ENCODE measurements around the gene CALHM3. TPM values are rescaled to one million over a fixed set of nuclear protein-coding genes. Genes with fewer than 3 reads are reported as not detected.

CALHM3 gene
- polyA plus RNA-seq, 3 donors = 0.04 to 0.62 TPM; not detected in 1

DNA sequence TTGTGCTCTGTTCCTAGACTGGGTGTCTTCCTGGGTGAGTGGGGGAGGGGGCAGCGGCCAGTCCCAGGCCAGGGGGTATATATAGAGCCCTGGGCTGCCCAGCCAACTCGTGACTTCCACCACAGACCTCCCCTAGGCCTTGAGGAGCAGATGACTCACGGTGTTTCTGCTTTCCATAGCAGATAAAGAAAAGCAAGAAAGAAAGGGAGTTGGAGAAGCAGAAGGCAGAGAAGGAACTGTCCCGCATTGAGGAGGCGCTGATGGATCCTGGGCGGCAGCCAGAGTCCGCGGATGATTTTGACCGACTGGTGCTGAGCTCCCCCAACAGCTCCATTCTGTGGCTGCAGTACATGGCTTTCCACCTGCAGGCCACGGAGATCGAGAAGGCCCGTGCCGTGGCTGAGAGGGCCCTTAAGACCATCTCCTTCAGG lies 37.0 kb downstream of the CALHM3 start:
- H3K27me3 Mint-ChIP-seq (ENCODE audit: low read depth in 3 of 3) = peaks cover 0 to 2% (median 0%) of the 10 kb centered on the region in 3 donors

DNA sequence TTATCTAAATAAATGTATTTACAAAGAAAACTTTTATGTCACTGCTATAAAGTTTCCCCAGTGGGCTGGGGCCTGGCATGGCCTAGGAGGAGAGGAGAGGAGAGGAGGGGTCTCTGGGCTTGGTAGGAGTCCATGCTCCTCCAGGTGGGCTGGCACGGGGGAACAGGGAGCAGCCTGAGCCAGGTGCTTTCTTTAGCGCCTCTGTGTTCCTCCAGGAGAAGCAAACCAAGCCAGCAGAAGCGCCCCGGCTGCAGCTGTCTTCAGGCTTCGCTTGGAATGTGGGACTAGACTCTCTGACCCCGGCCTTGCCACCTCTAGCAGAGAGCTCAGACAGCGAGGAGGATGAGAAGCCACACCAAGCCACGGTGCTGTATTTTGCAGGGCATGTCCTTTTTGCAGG lies 37.4 kb downstream of the CALHM3 start:
- H3K79me2 ChIP-seq (ENCODE audit: insufficient read depth, low read length) = peaks cover 6% of the 10 kb centered on the region
- H3K27ac ChIP-seq (ENCODE audit: low read depth in 1 of 2, low read length in 2 of 2) = peak overlapping the region in 1 of 2 donors; percentile 24
- Mint-ChIP-seq H3K36me3 (peaks cover 89 to 94% of the 10 kb centered on the region in 2 donors), H3K4me3 (no peak overlapping the region), H3K27me3 (ENCODE audit: low read depth in 3 of 3) (peaks cover 0 to 2% (median 0%) of the 10 kb centered on the region in 3 donors), H3K9me3 (no peaks in the 10 kb centered on the region), H3K27ac (peak overlapping the region in 3 of 7 donors; percentile 4 to 66 (median 57)), H3K4me1 (peaks cover 12% of the 10 kb centered on the region)
- no peak overlapping the region for H3K4me2 ChIP-seq (replicated peaks; ENCODE audit: extremely low read depth, low read length, poor library complexity, severe bottlenecking)
- H3K4me1 ChIP-seq (ENCODE audit: control insufficient read depth in 1 of 2, insufficient read depth in 2 of 2, low read length in 2 of 2) = no peaks in the 10 kb centered on the region
- H3K9me3 ChIP-seq (replicated peaks in 1 of 2; ENCODE audit: control insufficient read depth in 1 of 2, insufficient read depth in 1 of 2, low read length in 2 of 2) = no peaks in the 10 kb centered on the region
- 97% methylated on average over 8 of the region's 8 CpGs for WGBS (ENCODE audit: insufficient coverage)
- intact Hi-C loops (cut with micrococcal nuclease) = no loop called here
- DNase-seq = no peak
- TF ChIP-seq, protein P1, sequence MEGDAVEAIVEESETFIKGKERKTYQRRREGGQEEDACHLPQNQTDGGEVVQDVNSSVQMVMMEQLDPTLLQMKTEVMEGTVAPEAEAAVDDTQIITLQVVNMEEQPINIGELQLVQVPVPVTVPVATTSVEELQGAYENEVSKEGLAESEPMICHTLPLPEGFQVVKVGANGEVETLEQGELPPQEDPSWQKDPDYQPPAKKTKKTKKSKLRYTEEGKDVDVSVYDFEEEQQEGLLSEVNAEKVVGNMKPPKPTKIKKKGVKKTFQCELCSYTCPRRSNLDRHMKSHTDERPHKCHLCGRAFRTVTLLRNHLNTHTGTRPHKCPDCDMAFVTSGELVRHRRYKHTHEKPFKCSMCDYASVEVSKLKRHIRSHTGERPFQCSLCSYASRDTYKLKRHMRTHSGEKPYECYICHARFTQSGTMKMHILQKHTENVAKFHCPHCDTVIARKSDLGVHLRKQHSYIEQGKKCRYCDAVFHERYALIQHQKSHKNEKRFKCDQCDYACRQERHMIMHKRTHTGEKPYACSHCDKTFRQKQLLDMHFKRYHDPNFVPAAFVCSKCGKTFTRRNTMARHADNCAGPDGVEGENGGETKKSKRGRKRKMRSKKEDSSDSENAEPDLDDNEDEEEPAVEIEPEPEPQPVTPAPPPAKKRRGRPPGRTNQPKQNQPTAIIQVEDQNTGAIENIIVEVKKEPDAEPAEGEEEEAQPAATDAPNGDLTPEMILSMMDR (IDR thresholded peaks at IDR 0.05) = no peak
- H3K9ac ChIP-seq (ENCODE audit: insufficient read depth, low read length, poor library complexity, severe bottlenecking) = no peak overlapping the region
- H4K20me1 ChIP-seq (ENCODE audit: insufficient read depth, low read length) = peaks cover 51% of the 10 kb centered on the region
- no peaks in the 10 kb centered on the region for H3K27me3 ChIP-seq (ENCODE audit: control insufficient read depth in 2 of 2, insufficient read depth in 2 of 2, low read length in 2 of 2)
- no peak overlapping the region for H2AFZ ChIP-seq (ENCODE audit: insufficient read depth, low read depth, low read length, poor library complexity, severe bottlenecking)
- no peak overlapping the region for H3K4me3 ChIP-seq (replicated peaks in 1 of 3; ENCODE audit: low read depth in 2 of 3, low read length in 3 of 3)
- H3K36me3 ChIP-seq (replicated peaks in 1 of 2; ENCODE audit: control insufficient read depth in 1 of 2, insufficient read depth in 2 of 2, low read length in 2 of 2) = peaks cover 83 to 98% of the 10 kb centered on the region in 2 donors

More for the DNA sequence above, 37.0 kb downstream of the CALHM3 start:
- TF ChIP-seq, protein P1 (IDR thresholded peaks at IDR 0.05) = no peak
- Mint-ChIP-seq H3K4me1 (peaks cover 15% of the 10 kb centered on the region), H3K9me3 (no peaks in the 10 kb centered on the region), H3K4me3 (no peak overlapping the region), H3K36me3 (peaks cover 88 to 93% of the 10 kb centered on the region in 2 donors), H3K27ac (peak overlapping the region in 3 of 7 donors; percentile 57 to 66 (median 66))
- no peak overlapping the region for H2AFZ ChIP-seq (ENCODE audit: insufficient read depth, low read depth, low read length, poor library complexity, severe bottlenecking)
- H3K79me2 ChIP-seq (ENCODE audit: insufficient read depth, low read length) = peaks cover 10% of the 10 kb centered on the region
- no peak overlapping the region for H3K4me2 ChIP-seq (replicated peaks; ENCODE audit: extremely low read depth, low read length, poor library complexity, severe bottlenecking)
- no peaks in the 10 kb centered on the region for H3K27me3 ChIP-seq (ENCODE audit: control insufficient read depth in 2 of 2, insufficient read depth in 2 of 2, low read length in 2 of 2)
- H3K4me3 ChIP-seq (replicated peaks in 1 of 3; ENCODE audit: low read depth in 2 of 3, low read length in 3 of 3) = no peak overlapping the region
- WGBS (ENCODE audit: insufficient coverage) = 92% methylated on average over 11 of the region's 13 CpGs
- H4K20me1 ChIP-seq (ENCODE audit: insufficient read depth, low read length) = peaks cover 56% of the 10 kb centered on the region
- no peaks in the 10 kb centered on the region for H3K9me3 ChIP-seq (replicated peaks in 1 of 2; ENCODE audit: control insufficient read depth in 1 of 2, insufficient read depth in 1 of 2, low read length in 2 of 2)
- peaks cover 0 to 4% of the 10 kb centered on the region in 2 donors for H3K4me1 ChIP-seq (ENCODE audit: control insufficient read depth in 1 of 2, insufficient read depth in 2 of 2, low read length in 2 of 2)
- H3K36me3 ChIP-seq (replicated peaks in 1 of 2; ENCODE audit: control insufficient read depth in 1 of 2, insufficient read depth in 2 of 2, low read length in 2 of 2) = peaks cover 84 to 98% of the 10 kb centered on the region in 2 donors
- H3K9ac ChIP-seq (ENCODE audit: insufficient read depth, low read length, poor library complexity, severe bottlenecking) = no peak overlapping the region
- intact Hi-C loops (cut with micrococcal nuclease) = no loop called here
- peak overlapping the region in 1 of 2 donors; percentile 24 for H3K27ac ChIP-seq (ENCODE audit: low read depth in 1 of 2, low read length in 2 of 2)
- DNase-seq = peak in 1 of 3 donors; percentile 18

All from CD14-positive monocyte (primary cell).